Naive B cell (primary cell): ENCODE results near the gene TLCD5. TPM values are rescaled to one million over a fixed set of nuclear protein-coding genes. Genes with fewer than 3 reads are reported as not detected.

Experiments used
- polyA plus RNA-seq, 6 donors: library from polyadenylated mRNA; unstranded; fragments of 300-500 nt; fragmentation: Illumina TruSeq; gene quantifications; one replicate each; pipeline ENCODE4 v1.2.3, GENCODE V29; 2021; ENCODE audit warnings: low read depth in 6 of 6

The TLCD5 gene
- polyA plus RNA-seq, 6 donors from 2014 or later: not detected

Other genes starting within 250 kb of the TLCD5 start
- gene TRIM29, start 187.2 kb upstream of the TLCD5 start, polyA plus RNA-seq: not detected
- 1 to 10 TPM in 4 of 6 donors, under 1 TPM in 1, not detected in 1; 0.60 to 3.0 (median 1.4) TPM for gene OAF, start 114.3 kb upstream of the TLCD5 start, polyA plus RNA-seq
- not detected for gene POU2F3, start 85.2 kb upstream of the TLCD5 start, polyA plus RNA-seq
- gene ARHGEF12, start 11.1 kb downstream of the TLCD5 start, polyA plus RNA-seq: 1 to 10 TPM in 5 of 6 donors, not detected in 1; 2.3 to 4.3 (median 3.6) TPM
- gene GRIK4, start 186.4 kb downstream of the TLCD5 start, polyA plus RNA-seq: under 1 TPM in 1 of 6 donors, not detected in 5; 0.18 TPM